RPMI8226 (cell line): ENCODE data around the gene CBR4.

Source experiments
- DNase-seq: peaks from one replicate; pipeline ENCODE4 v3.0.0-alpha.2; 2015

Gene CBR4

DNA sequence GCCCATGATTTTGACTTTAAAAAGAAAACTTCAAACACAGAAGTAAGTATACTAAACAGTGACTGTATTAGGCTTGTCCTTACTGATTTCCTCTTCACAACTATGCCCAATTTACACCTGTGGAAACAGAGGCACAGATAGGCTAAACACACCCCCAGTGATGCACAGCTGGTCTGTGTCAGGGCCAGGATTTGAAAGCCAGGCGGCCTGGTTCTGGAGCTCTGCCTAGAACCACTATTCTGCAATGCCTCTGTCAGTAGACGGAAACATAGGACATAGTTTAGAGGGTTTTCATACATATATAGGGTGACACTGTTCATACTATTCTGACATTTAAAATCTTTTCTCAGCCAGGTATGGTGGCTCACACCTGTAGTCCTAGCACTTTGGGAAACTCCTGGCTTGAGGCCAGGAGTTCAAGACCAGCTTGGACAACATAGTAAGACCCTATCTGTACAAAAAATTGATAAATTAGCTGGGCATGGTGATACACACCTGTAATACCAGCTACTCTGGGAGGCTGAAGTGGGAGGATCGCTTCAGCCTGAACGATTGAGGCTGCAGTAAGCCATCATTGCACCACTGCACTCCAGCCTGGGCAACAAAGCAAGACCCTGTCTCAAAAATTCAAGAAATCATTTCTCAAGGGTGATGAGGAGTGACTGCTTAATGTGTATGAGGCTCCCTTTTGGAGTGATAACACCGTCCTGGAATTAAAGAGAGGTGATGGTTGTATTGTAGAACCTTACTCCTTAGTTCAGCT, 23.0 kb upstream of the CBR4 start:
- DNase-seq = no peak

DNA sequence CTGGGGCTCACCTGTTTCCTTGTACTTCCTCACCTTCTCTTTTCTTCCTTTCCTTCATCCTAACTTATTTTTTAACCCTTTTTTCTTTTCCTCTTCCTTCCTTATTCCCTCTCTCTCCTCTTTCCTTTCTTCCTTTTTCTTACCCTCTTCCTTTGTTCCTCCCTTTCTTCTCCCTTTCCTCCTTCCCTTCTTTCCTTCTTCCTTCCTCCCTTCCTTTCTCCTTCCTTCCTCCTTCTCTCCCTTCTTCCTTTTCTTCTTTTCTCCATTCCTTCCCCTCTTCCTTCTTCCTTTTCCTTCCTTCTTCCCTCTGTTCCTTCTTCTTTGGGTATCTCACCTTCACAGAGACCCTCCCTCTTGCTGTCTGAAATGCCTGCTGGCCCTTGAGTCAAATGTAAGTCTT, 22.1 kb upstream of the CBR4 start:
- no peak for DNase-seq

DNA sequence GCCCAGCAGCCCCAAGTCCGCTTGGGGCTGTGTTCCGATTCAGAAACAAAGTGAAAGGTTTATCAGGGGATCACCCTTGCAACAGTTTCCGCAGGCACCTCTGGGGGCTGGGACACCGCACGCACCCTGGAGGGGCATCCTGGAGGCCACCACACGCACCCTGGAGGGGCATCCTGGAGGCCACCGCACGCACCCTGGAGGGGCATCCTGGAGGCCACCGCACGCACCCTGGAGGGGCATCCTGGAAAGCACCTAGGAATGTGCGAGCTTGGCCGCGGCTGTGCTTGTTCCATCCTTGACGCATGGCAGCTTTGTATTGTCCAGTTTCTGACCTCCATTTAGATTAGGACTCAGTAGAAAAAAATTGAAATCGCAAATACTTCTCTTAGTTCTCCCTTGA, 21.3 kb upstream of the CBR4 start:
- no peak for DNase-seq

DNA sequence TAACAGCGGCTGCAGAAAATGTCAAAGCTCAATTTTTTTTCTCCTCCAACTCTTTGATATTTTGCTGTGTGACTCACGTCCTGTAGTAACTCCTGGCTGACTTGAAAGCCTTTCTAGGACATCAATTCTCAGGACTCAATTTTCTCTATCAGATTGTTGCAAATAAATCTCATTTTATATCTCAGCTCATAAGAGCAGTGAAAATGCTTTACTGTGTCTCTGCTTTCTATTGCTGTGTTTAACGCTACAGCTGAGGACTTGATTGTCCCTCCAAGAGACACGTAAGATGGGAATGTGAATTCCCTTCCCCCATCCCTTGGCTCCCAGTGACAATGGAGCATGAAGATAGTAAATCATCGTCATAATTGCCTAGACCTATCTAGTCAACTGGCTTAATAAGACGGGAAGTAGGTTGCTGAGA, 20.5 kb upstream of the CBR4 start:
- DNase-seq = no peak

DNA sequence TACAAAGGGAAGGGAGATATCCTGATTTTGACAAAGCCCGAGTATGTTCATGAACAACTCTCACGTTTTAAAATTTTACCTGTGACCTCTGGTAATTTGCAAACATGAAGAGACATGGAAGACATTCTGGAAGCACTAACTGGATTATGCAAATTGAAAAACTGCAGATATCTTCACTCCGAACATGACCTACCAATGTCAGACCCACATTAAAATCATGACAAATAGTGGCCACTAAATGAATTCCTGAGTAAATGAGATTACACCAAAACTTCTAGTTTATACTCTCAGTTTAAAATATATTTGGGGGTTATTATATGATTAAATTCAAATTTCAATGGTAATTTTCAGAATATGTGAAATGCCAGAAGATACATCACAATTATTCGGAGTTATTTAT, 19.9 kb upstream of the CBR4 start:
- DNase-seq = no peak

DNA sequence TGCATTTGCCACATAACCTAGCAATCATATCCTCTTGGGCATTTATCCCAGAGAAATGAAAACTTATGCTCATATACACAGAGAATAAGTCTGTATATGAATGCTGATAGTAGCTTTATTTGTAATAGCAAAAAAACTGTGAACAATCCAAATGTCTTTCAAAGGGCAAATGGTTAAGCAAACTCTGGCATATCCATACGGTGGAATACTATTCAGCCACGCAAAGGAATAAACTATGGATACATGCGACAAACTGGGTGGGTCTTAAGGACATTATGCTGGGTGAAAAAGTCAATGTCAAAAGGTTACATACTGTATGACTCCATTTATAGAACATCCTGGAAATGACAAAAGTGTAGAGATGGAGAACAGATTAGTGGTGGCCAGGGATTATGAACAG, 17.6 kb upstream of the CBR4 start:
- DNase-seq = no peak

DNA sequence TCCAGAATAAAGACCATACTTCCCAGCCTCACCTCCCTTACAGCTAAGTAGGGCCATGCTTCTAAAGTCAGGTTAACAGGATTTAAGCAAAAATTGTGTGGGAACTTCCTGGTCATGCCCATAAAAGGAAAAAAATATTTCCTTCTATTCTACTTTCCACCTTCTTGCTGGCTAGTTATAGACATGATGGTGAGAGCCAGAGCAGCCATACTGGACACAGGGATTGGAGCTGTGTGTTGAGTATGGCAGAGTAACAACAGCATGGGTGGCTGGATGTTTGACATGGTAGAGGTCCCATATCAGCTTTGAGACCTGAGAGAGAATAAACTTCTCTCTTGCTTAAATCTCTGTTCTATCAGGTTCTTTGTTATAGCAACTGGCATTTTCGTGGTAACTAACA, 15.1 kb upstream of the CBR4 start:
- DNase-seq = no peak

DNA sequence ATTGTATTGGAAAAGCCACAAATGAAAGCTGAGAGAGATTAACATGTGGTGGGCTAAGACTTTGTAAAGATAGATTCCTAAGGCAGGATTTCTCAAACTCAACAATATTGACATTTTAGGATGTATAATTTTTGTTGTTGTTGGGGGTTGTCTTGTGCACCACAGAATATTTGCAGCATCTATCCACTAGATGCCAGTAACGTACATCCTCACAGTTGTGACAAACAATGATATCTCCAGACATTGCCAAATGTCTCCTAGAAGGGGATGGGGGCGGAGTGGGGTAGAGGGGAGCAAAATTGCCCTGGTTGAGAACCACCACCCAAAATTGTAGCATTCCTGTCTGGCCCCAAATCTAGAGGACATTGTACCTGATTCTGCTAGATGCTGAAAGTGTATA, 14.7 kb upstream of the CBR4 start:
- DNase-seq = peak; percentile 3

DNA sequence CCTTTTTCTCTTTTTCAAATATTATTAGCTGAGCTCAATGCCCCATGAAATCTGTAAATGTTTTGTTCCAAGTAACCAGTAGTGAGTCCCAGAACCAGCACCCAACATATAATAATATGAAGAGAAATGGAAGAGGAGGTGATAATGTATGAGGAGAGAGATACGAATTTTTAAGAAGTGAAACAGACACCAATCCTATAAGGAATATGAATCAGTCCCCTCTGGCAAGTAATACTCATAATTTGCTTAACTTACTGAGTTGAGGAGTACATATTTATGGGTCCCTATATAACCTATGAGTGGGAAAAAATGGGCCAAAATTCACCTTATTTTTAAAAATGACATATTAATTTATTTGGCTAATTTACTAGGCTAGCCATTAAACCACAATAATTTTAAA, 8.4 kb upstream of the CBR4 start:
- DNase-seq = no peak

DNA sequence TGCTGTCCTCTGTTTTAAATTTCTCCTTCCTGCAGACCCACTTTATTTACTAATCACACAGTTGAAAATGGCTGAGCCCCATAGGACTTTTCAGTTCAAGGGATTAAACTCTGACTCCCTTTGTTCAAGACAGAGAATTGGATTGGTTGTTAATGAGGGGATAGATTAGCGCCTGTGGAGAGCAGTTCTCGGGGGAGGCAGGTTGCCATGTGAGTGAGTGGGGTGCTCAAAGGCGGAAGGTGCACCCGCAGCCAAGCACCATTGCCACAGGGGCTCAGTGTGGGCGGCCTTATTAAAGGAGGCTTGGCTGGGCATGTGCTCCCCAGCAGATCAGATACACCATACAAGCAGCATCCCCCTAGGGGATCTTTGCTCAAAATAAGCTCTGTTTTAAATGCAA, 7.9 kb upstream of the CBR4 start:
- DNase-seq = no peak

DNA sequence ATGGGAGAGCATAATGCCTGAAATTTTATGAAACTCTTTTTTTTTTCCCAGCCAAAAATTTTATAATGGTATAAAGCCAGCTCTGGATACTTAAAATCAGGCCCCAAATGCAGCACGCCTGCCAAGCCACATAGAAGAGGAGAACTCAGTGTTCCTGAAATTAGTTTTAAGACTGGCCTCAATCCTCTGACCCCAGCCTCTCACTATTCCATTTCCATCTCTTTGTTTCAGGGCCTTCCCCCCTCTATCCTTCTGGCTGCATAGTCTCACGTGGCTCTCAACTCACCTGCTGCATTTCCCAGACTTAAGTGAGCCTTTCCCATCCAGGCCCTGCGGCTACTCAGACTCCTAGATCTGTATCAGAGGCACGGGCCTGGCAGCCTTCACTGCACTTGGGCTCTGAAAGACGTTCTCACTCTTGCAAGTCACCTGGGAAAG, 5.2 kb upstream of the CBR4 start:
- no peak for DNase-seq

DNA sequence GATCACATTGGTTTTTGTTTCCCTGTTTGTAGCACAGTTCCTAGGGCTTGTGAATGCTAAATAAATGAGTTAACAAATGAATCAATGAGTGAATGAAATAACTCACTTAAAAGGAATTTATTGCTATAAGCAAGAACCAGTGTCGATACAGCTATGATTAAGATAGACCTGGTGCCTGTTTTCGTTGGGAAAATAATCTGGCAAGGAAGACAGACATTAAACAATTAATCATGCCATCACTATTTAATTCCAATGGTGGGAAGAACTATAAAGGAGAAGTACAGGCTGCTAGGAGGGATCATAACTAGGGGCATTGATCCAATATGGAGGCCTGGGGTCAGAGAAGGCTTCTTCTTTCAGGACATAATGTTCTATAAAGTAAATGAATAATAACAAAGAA, 4.5 kb upstream of the CBR4 start:
- DNase-seq = no peak

DNA sequence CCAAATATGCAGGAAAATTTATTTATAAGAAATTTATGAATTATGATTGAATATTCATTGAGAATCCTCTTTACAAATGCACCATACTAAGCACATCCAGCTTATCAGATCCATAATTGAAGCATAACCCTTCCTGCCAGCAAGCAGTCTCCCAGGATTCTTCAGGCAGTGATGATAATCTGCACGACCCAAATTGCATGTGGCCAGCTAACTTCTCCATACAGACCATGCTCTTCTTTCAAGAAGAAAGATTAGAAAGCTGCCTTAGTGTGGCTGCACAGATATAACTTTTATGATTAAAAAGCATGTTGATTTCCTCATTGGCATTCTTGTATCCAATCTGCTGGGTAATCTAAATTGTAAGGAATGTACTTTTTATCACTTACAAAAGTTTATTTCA, 3.3 kb upstream of the CBR4 start:
- DNase-seq = no peak

DNA sequence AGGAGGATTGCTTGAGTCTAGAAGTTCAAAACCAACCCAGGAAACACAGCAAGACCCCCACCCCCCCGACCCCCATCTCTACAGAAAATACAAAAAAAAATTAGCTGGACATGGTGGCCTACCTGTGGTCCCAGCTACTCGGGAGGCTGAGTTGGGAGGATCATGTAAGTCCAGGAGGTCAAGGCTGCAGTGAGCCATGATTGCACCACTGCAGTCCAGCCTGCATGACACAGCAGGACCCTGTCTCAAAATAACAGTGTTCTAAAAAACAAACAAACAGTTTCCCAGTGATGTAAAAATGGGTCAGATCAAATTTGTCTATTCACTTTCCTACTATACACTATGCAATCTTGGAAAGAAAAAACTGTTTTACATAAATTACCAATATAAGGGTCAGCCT, 2.0 kb upstream of the CBR4 start:
- no peak for DNase-seq

DNA sequence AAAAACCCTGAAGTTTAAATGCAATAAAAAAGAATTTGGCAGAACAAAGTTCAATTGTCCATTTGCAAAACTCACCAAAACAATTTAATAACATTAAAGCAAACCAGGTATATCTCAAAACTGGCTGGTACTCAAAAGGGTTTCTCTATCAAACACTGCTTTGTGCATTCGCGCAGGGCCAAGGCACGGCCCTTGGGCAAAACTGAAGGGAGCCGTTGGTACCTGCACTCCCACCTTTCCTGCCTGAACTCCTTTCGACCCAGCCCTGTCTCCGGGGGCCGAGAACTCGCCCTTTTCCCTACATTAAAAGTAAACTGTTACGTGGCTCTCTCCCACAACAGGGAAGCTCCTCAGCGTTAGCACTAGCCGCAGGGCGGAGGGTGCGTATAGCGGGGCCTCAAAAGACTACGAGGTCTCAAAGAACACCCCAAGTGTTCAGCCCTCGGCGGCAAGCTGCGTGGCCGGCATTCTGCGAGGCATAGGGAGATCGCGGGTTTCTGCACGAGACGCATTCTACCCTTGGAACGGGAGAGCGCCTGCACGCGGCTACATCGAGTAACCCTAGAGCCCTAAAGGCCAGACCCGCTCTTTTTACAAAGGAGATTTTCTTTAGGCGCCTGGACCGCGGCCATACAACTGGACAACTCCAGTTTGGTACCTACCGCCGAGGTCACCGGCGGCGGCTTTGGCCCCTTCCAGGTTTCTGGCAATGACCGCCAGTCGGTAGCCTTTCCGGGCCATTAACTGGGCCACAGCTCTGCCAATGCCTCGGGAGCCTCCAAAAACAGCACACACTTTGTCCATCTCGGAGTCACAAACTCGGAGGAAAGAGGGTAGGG, 550 bp downstream of the CBR4 start:
- peak; percentile 74 for DNase-seq

DNA sequence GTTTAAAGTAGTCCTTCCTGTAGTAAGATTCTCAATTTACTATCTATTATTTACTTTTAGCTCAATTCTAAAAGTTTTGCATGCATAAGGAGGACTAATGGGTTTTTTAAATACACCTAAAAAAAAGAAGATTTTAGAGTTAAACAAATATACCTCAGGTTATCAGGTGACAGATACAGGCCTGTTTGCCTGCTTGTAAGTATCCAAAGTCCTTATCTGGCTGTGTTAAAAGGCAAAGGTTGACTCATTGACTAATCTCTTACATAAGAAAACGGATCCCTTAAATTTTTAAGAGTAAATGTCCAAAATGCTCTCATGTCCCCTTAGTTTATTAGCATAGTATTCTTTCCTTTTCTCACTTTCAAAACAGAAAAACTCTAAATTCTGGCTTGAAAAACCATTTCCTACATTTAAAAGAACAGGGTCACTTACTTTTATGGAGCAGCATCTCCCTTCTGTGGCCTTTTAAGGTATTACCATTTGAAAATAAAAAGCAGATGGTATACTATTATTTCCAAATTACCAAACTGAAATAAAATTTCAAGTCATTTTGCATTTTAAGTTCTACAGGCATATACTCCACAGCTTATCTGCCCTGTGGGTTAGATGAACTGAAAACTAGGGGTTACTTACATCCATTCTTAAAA, 4.5 kb downstream of the CBR4 start:
- DNase-seq = no peak

DNA sequence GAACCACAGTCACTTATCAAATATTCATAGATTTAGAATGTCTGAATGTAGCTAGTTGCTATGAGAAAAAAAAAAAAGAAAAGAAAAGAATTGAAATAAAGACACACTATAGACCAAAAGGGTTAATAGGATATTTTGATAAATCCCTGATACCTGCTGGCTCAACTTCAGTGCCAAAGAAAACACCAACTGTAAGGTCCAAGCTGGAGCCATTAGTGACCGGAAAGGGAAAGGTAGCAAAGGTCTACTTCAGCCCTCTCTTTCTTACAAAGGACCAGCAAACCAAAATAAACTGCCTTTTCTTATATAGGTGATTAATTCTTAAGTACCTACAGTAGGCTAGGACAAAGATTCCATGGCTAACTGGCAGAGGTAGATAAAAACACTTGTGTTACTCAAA, 9.7 kb downstream of the CBR4 start:
- no peak for DNase-seq

DNA sequence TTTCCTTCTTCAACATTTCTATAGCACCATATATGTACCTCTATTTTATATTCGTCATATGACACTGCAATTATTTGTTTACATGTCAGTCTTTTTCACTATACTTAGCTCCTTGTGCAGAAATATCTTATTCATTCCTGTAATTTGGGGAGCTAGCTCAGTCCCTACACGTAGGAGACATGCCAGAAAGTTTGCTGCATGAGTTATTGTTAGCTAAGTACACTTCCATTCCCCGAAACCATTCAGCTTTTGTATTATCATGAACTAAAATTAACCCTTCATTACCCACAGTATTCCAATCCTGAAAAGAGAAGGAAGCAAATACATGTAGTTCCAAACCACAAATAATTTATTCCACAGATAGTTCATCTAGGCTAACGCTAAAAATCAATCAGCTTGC, 10.2 kb downstream of the CBR4 start:
- DNase-seq = no peak

DNA sequence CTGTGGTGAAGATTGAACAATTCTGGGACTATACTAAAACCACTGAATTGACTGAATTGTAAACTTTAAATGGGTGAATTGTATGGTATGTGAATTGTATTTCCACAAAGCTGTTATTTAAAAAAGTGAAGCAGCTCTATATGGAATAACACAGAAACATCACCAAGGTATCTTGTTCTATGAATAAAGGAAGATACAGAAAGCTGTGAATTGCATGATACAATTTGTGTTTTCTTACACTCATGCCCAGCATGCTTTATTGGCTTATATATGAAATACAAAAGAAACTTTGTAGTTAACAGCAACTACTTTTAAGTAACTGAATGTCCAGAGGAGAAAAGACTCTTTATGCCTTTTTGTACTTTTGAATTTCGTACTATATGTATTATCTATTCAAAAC, 11.5 kb downstream of the CBR4 start:
- no peak for DNase-seq

DNA sequence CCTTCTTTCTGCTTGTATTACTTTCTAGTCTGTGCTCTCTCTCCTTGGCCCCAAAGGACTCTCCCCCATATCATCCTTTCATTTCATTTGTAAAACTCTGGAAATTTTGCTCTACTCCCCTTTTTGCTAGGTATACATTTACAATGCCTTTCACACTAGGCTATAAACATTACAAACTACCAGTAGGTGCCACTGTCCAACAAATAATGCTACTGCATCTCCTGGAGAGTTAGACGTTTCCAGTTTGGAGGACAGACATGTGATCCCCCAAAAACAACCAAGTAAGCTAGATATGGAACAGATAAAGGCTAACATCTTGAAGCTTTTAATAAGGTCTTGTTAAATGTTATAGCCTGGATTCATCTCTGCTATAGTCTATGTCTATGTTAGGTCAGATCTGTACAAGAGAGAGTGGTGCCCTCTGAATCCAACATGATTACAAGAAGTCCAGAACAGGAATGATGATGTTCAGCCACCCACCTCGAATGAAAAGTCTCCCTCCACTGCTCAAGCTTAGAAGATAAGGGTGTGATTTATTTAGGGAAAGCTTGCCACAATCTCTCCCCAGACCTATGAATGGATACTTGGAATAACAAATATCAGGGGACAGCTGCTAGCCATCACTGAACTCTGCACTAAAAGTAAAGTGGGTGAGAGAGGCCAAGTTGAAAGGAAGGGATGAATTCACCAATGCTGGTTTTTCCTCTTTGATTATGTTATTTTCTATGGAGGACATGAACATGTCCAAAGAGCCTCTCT, 14.3 kb downstream of the CBR4 start:
- no peak for DNase-seq

DNA sequence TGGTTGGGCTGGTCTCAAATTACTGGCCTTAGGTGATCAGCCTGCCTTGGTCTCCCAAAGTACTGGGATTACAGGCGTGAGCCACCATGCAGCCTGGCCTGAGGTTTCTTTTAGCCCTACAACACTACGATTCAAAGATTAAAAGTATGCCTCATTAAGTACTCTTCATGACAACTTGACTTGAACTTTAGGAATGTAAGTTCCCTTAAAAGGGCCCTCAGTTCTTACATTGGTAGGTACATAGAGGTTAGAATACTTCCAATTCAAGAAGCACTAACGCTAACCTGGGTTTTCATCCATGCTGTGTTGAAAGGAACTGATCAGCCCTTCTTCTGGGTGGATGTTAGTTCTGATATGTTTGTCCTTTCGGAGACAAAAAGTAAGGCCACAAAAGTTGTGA, 15.1 kb downstream of the CBR4 start:
- no peak for DNase-seq

DNA sequence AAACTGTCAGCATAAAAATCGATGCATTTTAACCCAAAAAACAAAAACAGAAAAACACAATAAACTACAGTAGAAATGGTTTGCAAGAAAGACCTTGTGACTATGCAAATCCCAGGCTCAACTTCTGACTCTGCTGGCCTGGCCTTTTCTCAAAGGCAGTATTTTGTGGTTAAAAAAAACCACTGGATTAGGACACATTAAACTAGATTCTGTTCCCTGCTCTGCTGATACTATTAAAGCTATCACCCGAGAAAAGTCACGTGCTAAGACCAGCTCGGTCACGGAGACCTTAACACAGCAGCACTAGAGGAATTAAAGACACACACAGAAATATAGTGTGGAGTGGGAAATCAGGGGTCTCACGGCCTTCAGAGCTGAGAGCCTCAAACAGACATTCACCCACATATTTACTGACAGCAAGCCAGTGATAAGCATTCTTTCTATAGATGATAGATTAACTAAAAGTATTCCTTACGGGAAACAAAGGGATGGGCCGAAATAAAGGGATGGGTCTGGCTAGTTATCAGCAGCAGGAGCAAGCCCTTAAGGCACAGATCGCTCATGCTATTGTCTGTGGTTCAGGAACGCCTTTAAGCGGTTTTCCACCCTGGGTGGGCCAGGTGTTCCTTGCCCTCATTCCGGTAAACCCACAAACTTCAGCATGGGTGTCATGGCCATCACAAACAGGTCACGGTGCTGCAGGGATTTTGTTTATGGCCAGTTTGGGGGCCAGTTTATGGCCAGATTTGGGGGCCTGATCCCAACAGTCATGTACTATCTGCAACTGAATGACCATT, 16.1 kb downstream of the CBR4 start:
- no peak for DNase-seq
